Measurements from ENCODE around the gene HCN2. TPM values are rescaled to one million over a fixed set of nuclear protein-coding genes. Genes with fewer than 3 reads are reported as not detected.
A peak's percentile ranks its signal among the peaks of the same experiment; 100 is the strongest.

Gene HCN2
- total and polyA plus RNA-seq, 2 of the 8 experiments (the other 6 are each of a cell fraction or from before 2014, with no cell fraction given): 1.0 to 4.0 TPM

GRCh38 chr19:572140-572742 lies 17.4 kb upstream of the HCN2 start, which contains the start of gene BSG (continued):
- TF ChIP-seq GABPA (IDR thresholded peaks at IDR 0.05; ENCODE audit: borderline replicate concordance, insufficient read depth, low read length): no peak
- peak; percentile 7; the same call in 1 of the 2 replicates for TF ChIP-seq ATF2 (IDR thresholded peaks at IDR 0.05; ENCODE audit: low read length)
- TF ChIP-seq TBP (IDR thresholded peaks at IDR 0.05; ENCODE audit: low read depth, low read length): peak; percentile 95
- peak; percentile 64 for TF ChIP-seq CREB1 (IDR thresholded peaks at IDR 0.05)
- TF ChIP-seq TEAD4 (IDR thresholded peaks at IDR 0.05; ENCODE audit: low read depth, low read length): peak; percentile 36; the same call in 1 of the 2 replicates
- TF ChIP-seq, protein P1, sequence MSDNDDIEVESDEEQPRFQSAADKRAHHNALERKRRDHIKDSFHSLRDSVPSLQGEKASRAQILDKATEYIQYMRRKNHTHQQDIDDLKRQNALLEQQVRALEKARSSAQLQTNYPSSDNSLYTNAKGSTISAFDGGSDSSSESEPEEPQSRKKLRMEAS (IDR thresholded peaks at IDR 0.05): peak; percentile 85
- TF ChIP-seq TAF1 (IDR thresholded peaks at IDR 0.05; ENCODE audit: low read depth, low read length): peak; percentile 98
- peak; percentile 41 for TF ChIP-seq KDM4A (IDR thresholded peaks at IDR 0.05; ENCODE audit: low read depth, low read length, severe bottlenecking)
- 0 out of 2 replicates have a peak, but pooled peaks have one; percentile 4 for TF ChIP-seq JUND (IDR thresholded peaks at IDR 0.05; ENCODE audit: low read length)
- TF ChIP-seq EP300 (IDR thresholded peaks at IDR 0.05; ENCODE audit: borderline replicate concordance in 1 of 2, low read depth in 2 of 2, low read length in 2 of 2): peak in 1 of 2 experiments; percentile 36; a peak in 1 of 3 replicates
- no peak for TF ChIP-seq HDAC6 (IDR thresholded peaks at IDR 0.05; ENCODE audit: low read depth, low read length)
- no peak for TF ChIP-seq CHD2 (IDR thresholded peaks at IDR 0.05; ENCODE audit: low read length)
- peak in 1 of 2 experiments; percentile 89; a peak in 2 of 4 replicates for TF ChIP-seq SIN3A (conservative IDR thresholded peaks at IDR 0.05 in 1 of 2, IDR thresholded peaks at IDR 0.05 in 1 of 2; ENCODE audit: low read depth in 1 of 2, low read length in 2 of 2)
- TF ChIP-seq SAP30 (IDR thresholded peaks at IDR 0.05; ENCODE audit: insufficient read depth, insufficient replicate concordance, low read length): no peak
- peak; percentile 90 for TF ChIP-seq ATF3 (IDR thresholded peaks at IDR 0.05; ENCODE audit: insufficient read depth, low read depth, low read length)
- TF ChIP-seq POLR2A (IDR thresholded peaks at IDR 0.05; ENCODE audit: control extremely low read depth in 1 of 2, low read depth in 2 of 2, low read length in 2 of 2): peak; percentile 95 to 98
- no peak; the same call in 1 of the 2 replicates for TF ChIP-seq RBBP5 (IDR thresholded peaks at IDR 0.05; ENCODE audit: borderline replicate concordance, low read depth, low read length)
- TF ChIP-seq NRF1 (IDR thresholded peaks at IDR 0.05; ENCODE audit: low read depth, low read length): peak; percentile 65
- peak; percentile 84 for TF ChIP-seq YY1 (IDR thresholded peaks at IDR 0.05; ENCODE audit: low read depth, low read length)
- peak; percentile 56 for TF ChIP-seq NANOG (IDR thresholded peaks at IDR 0.05; ENCODE audit: insufficient read depth, low read depth, low read length, poor library complexity, severe bottlenecking)
